ENCODE results near the gene TSHZ3. TPM values are rescaled to one million over a fixed set of nuclear protein-coding genes. Genes with fewer than 3 reads are reported as not detected.

TSHZ3 gene
- total RNA-seq, 1 experiment from 2014 or later, result 0.05 TPM

- no peaks in the 10 kb centered on the region for H3K27me3 ChIP-seq (ENCODE audit: insufficient read depth, low read length)
- TF ChIP-seq CBX3 (IDR thresholded peaks at IDR 0.05; ENCODE audit: low read depth), result no peak
- TF ChIP-seq CEBPB (IDR thresholded peaks at IDR 0.05; ENCODE audit: low read depth), result no peak
- TF ChIP-seq YY1 (IDR thresholded peaks at IDR 0.05; ENCODE audit: extremely low read depth, insufficient replicate concordance, low read depth, low read length), result no peak
- no peak for TF ChIP-seq ELF1 (IDR thresholded peaks at IDR 0.05; ENCODE audit: borderline replicate concordance, low read depth)
- no peak for TF ChIP-seq EZH2phosphoT487 (IDR thresholded peaks at IDR 0.05; ENCODE audit: borderline replicate concordance)
- TF ChIP-seq TCF7L2 (IDR thresholded peaks at IDR 0.05; ENCODE audit: borderline replicate concordance, extremely low read depth, insufficient read depth, insufficient read length), result no peak
- TF ChIP-seq REST (IDR thresholded peaks at IDR 0.05; ENCODE audit: low read depth), result no peak
- TF ChIP-seq EGR1 (IDR thresholded peaks at IDR 0.05; ENCODE audit: low read depth), result no peak
- TF ChIP-seq SP1 (IDR thresholded peaks at IDR 0.05; ENCODE audit: low read depth), result no peak
- no peak for TF ChIP-seq ZNF274 (IDR thresholded peaks at IDR 0.05; ENCODE audit: low read depth, low read length)
- no peak for TF ChIP-seq POLR2A (IDR thresholded peaks at IDR 0.05; ENCODE audit: borderline replicate concordance, extremely low read depth, insufficient read depth, insufficient read length)
- TF ChIP-seq POLR2AphosphoS5 (IDR thresholded peaks at IDR 0.05; ENCODE audit: low read depth, low read length), result no peak
- H3K79me2 ChIP-seq (ENCODE audit: insufficient read depth, low read length), result no peaks in the 10 kb centered on the region
- RAD21 ChIA-PET (ENCODE audit: low non-redundant PET in 1 of 2, low total read pairs in 2 of 2, uncharacterized antibody in 2 of 2, unreplicated experiment in 2 of 2), result no interaction called here
- no peaks in the 10 kb centered on the region for H3K36me3 ChIP-seq (ENCODE audit: control insufficient read depth in 1 of 2, insufficient read depth in 2 of 2, low read length in 2 of 2)
- intact Hi-C loops (cut with micrococcal nuclease), result no loop called here
- CTCF ChIA-PET, result no interaction called here
- no peak overlapping the region for H3K4me2 ChIP-seq (ENCODE audit: low read length)
- H2AFZ ChIP-seq (ENCODE audit: low read depth, low read length, poor library complexity, severe bottlenecking), result no peak overlapping the region
- H3K27ac ChIP-seq (ENCODE audit: low read depth, low read length), result no peak overlapping the region
- no peak overlapping the region for H3K4me3 ChIP-seq (replicated peaks in 1 of 2; ENCODE audit: low read depth in 1 of 2, low read length in 2 of 2)
- peaks cover 0 to 27% of the 10 kb centered on the region in 2 experiments; a peak in 2 of 4 replicates for H3K9me3 ChIP-seq (ENCODE audit: control insufficient read depth in 1 of 2, insufficient read depth in 1 of 2, low read depth in 1 of 2, low read length in 2 of 2)
- no TSS peak for BruUV-seq (replicated peaks)
- no peak overlapping the region for H3K9ac ChIP-seq (ENCODE audit: low read length)
- no peaks in the 10 kb centered on the region for H3K4me1 ChIP-seq (ENCODE audit: control insufficient read depth in 1 of 2, insufficient read depth in 2 of 2, low read length in 2 of 2)
- no peaks in the 10 kb centered on the region for H4K20me1 ChIP-seq (ENCODE audit: insufficient read depth)
- POLR2A ChIA-PET, result no interaction called here
- H3K9me2 ChIP-seq (ENCODE audit: insufficient read depth), result no peaks in the 10 kb centered on the region
- DNase-seq (ENCODE audit: low read depth, low spot score) (no peak), ATAC-seq (no peak)
Observed at GRCh38 chr19:31280287-31281006, 68.8 kb downstream of the TSHZ3 start.

Measured in HCT116 (cell line).